ENCODE results near the gene SMARCB1.

The SMARCB1 gene

DNA sequence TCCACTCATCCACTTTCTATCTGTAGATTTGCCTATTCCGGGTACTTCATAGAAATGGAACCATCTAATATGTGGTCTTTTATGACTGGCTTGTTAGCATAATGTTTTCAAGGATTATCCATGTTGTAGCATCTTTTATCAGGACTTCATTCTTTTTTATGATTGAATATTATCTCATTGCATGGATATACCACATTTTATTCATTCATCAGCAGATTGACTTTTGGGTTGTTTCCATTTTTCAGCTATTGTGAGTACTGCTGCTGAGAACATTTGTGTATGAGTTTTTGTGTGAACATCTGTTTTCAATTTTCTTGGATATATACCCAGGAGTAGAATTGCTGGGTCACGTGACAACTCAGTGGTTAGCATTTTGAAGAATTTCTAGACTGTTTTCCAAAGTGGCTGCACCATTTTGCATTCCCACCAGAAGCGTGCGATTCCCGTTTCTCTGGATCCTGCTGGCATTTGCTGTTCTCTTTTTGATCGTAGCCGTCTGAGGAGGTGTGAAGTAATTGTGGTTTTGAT lies 43.1 kb downstream of the SMARCB1 start:
- no peak for DNase-seq (ENCODE audit: low read depth in 4 of 4, low spot score in 1 of 4)

DNA sequence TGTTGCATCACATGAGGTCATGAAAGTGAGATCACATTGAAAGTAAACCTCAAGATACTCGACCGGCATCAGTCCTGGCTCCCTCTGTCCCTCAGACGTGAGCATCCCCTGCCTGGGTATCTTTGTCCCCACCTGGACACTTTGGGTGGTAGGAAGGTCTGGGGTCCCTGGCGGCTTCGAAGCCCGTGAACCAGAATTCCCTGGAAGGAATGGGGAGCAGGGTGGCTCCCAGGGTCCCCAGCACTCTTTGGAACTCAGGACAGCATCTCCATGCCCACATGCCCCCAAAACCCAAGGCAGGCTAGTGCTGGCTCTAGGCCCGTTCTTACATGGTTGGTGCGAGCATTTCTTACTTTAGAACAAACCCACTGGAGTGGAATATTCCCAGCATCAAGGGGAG lies 44.5 kb downstream of the SMARCB1 start:
- no peak for DNase-seq (ENCODE audit: low read depth in 4 of 4, low spot score in 1 of 4)

DNA sequence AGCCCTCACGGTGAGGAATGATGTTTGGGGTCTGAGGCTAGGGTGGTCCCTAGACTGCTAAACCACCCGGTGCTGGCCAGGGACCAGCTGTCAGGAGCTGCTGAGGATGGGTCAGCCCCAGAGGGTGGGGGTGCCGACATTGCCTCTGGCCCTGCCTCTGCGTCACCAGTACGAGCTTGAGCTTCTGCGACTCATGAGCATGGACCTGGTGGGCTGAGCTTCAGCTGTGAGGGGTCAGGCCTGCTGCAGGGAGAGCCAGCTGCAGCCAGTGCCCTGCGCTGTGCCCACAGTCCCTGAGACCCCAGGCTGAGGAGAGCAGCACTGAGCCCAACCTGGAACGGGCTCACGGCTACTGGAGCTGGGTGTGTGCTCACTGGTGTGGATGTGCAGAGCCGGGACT lies 45.0 kb downstream of the SMARCB1 start:
- no peak for DNase-seq (ENCODE audit: low read depth in 4 of 4, low spot score in 1 of 4)

DNA sequence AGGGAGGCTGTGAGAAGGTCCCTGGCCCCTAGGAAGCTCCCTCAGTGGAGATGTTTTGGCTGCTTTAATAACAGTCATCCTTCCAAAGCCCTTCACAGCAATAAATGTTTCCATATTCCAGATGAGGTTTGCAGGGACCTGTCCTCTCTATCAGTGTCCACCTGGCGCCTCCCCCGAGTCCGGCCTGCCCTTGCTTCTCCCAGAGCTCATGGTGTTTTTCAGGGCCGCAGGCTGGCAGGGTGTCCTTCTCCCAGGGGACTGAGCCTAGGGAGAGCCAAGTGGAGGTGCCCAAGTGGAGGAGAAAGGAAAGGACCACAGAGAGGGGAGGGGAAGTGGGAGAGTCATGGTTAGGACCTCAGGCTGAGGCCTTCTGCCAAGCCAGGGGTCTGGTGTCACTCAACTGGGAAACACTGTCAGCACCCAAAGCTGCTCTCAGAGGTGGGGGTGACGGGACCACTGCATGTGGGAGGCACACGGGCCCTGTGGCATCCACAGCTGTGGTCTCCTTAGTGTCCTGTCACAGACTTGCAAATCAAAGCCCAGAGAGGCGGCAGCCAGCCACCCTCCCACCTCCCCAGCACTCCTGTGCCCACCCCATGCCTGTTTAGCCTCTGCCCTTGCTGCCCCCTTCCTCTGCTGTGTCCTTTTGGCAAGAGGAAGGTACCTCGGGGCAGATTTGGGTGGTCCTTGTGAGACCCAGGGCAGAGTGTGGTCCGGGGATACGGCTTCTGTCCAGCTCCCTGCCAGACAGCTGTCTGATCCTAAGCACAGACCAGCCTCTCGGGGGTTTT lies 45.7 kb downstream of the SMARCB1 start:
- no peak for DNase-seq (ENCODE audit: low read depth in 4 of 4, low spot score in 1 of 4)

DNA sequence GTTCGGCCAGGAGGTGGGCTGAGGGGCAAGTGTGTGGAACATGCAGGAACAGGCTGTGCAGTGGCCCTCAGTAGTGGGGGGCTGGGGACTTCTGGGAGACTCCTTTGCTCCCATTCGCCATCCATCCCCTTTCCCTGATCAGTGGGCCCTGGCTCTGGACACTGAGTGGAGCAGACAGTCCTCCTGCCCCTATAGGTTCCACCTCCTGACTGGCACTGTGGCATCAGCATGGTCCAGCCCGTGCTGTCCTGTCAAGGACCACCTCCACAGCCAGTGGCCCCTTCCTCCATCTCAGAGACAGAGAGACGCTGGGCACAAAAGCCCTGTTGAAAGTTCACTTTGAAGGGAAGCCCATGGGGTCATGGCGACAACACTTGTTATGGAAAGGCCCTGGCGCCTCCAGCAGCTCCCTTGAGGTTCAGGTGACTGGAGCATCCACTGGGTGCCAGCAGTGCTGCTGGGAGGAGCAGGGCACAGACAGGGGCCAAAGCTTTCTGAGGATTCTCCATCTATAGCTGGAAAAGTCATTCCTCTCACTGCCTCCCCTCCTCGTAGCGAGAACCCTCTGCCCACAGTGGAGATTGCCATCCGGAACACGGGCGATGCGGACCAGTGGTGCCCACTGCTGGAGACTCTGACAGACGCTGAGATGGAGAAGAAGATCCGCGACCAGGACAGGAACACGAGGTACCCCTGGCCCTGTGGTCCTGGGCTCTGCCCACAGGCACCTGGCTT lies 46.4 kb downstream of the SMARCB1 start:
- no peak for DNase-seq (ENCODE audit: low read depth in 4 of 4, low spot score in 1 of 4)

DNA sequence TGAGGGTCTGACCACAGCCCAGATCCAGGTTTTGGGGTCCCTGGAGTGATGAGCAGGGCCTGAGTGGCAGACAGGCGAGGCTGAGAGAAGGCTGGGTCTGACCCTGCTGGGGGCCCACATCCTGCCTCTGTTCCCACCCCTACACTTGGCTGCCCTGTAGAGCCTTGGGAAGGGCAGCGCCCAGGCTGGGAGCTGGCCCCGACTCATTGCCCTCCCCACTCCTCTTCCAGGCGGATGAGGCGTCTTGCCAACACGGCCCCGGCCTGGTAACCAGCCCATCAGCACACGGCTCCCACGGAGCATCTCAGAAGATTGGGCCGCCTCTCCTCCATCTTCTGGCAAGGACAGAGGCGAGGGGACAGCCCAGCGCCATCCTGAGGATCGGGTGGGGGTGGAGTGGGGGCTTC lies 47.1 kb downstream of the SMARCB1 start:
- no peak for DNase-seq (ENCODE audit: low read depth in 4 of 4, low spot score in 1 of 4)

DNA sequence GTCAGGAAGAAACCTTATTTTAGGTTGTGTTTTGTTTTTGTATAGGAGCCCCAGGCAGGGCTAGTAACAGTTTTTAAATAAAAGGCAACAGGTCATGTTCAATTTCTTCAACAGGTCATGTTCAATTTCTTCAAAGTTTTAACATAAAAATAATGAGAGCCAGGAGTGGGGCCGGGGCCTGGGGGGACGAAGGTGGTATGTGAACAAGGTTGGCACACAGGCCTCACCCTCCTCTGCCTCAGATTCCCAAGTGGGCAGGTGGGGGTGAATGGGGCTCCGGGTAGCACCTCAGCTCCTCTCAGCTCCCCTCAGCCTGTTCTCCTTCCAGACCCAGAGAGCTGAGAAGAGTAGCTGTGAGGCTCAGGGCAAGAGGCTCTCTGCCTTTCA lies 47.6 kb downstream of the SMARCB1 start:
- no peak for DNase-seq (ENCODE audit: low read depth in 4 of 4, low spot score in 1 of 4)

DNA sequence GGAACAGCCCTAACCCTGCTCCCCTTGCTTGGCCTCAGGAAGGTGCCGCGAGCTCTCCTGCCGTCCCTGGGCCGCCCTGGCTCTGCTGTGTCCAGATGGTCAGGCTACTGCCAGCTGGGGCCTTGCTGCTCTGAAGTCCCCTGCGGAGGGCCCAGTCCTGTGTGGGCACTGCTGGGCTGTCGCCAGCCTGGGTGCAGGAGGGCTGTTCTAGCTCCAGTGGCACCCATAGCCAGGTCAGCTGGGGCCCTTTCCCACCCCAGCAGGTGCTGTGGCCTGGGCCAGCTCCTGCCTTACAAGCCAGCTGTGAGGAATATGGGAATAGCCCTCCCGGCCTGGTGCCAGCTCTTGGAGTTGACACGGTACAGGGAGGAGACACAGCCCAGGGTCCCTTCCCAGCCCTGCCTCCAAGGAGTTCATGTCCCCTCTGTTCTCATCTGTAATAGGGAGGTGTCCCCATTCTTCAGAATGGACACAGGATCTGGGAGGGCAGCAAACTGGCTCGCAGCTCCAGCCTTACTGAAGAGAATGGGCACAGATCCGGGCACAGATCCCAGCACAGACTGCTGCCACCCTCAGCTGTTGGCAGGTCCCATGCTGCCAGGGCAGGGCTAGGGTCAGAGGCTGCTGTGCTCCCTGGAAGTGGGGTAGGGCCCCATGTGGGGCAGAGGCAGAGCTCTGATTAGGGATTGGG lies 48.2 kb downstream of the SMARCB1 start:
- DNase-seq (ENCODE audit: low read depth in 4 of 4, low spot score in 1 of 4), result no peak

DNA sequence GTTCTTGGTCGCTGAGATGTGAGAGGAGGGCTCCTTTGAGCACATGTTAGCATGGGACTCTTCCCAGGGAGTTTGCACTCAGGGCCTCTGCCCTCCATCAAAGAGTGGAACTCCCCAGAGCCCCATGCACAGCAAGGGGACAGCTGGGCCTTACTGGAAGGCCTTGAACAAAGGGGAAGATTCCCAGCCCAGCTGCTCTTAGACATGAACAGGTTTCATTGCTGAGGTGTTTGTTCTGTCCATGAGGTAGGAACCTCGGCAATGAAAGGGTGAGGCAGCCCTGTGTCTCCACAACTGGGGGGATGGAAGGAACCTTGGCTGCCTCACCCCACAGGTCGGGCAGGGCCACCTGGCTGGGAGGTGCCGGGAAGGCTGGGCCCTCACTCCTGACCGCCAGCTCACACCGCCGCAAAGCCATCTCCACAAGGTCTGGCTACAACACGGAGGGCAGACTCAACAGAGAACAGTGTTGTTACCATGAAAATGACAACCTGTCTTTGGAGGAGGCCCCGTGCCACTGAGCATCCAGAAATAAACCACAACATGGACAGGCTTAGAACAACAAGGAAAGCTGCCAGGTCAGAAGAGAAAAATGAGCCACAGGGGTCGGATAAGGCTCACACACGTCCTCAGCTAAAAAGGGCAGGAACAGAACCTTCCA lies 48.8 kb downstream of the SMARCB1 start:
- no peak for DNase-seq (ENCODE audit: low read depth in 4 of 4, low spot score in 1 of 4)

DNA sequence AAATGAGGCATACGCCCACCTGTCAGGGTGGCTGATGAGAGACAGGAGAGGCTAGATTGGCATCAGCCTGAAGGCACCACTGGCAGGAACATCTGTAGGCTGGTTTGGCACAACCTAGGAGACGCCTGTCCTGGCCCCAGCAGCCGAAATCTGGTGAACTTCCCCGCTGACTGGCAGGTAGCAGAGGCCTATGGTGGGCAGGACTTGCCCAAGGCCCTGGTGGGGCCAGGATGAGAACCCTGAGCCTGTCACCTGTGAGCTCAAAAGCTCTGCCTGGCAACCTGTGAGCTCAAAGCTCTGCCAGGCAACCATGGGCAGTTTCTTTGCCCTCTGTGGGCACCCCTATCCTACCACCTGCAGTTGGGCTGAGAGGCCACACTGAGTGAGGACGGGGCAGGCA lies 49.5 kb downstream of the SMARCB1 start:
- no peak for DNase-seq (ENCODE audit: low read depth in 4 of 4, low spot score in 1 of 4)

DNA sequence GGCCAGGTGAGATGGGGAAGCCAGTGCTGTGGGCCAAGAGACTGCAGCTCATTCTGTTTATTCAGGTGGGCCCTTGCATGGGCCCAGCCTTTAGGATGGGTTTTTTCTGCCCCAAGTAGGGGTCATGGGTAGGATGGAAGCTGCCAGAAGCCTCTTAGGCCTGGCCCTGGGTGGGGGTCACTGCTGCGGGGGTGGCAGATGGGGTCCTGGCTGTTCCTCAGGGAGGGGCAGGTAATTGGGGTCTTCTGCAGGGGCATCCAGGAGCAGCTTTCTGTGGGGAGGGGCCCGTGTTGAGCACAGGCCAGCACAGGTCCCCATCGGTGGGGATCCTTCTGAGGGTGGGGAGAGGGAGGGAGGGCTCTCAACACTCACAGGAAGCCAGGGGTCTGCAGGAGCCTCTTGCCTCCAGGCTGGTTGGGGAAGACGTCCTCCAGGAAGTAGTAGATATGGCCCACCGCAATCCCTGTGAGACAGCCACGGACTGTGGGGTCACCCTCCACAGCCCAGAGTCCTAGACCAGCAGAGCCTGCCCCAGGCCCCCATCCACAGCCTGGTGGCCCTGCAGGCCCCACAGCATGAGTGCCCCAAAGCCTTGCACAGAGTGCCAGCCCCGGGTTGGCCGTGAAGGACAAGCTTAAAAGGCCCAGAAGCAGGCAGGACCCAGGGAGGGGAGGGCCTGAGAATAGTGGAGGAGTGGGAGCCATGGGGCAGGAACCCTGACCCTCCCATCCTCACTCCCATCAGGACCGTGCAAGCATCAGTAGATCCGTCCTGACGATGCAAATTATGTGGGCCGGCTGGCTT lies 50.1 kb downstream of the SMARCB1 start:
- DNase-seq (ENCODE audit: low read depth in 4 of 4, low spot score in 1 of 4), result no peak

DNA sequence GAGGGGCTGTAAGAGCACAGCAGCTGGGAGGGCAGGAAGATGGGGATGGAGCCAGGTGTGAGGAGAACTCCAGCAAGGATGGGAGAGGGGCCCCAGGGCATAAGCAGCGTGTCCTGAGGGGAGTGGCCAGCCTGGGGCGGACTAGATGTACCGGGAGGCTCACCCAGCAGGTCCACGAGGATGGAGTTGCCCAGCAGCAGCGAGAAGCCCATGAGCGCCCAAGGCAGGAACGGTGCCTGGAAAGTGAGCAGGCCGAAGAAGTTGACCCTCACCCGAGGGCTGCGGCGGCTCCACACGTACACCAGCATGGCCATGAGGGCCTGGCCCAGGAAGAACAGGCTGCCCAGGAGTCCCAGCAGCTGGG lies 50.7 kb downstream of the SMARCB1 start:
- DNase-seq (ENCODE audit: low read depth in 4 of 4, low spot score in 1 of 4), result no peak

DNA sequence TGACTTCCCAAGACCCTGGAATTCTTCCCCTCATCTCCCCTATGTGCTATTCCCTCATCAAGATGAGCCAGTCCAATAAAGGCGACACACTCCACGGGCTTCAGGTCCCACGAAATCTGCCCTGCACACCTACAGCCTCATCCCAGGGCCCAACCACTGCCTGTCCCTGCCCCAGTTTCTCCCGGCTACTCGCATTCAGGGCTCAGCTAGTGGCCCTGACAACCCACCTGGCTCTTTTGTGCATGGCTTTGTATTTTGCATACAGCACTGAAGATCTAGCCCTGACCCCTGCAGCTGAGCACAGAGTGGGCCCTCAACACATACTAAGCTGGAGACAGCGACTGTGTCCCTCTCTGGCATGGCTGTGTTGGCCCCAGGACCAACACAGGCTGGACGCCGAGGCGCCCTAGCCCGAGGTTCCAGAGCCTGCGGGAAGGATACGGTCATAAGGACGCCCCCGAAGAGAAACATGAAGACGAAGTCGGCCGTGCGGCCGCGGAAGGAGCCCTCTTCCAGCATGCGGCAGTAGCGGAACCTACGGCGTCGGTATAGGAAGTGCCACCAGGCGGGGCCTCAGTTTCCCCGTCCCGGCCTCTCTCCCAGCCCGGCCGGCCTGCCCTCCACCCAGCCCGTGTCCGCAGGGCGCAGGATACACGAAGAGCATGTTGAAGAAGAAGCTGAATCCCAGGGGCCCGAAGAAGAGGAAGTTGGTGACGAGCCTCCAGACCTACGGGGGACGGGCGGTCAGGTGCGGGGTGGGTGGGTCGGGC lies 51.3 kb downstream of the SMARCB1 start:
- DNase-seq (ENCODE audit: low read depth in 4 of 4, low spot score in 1 of 4), result no peak

DNA sequence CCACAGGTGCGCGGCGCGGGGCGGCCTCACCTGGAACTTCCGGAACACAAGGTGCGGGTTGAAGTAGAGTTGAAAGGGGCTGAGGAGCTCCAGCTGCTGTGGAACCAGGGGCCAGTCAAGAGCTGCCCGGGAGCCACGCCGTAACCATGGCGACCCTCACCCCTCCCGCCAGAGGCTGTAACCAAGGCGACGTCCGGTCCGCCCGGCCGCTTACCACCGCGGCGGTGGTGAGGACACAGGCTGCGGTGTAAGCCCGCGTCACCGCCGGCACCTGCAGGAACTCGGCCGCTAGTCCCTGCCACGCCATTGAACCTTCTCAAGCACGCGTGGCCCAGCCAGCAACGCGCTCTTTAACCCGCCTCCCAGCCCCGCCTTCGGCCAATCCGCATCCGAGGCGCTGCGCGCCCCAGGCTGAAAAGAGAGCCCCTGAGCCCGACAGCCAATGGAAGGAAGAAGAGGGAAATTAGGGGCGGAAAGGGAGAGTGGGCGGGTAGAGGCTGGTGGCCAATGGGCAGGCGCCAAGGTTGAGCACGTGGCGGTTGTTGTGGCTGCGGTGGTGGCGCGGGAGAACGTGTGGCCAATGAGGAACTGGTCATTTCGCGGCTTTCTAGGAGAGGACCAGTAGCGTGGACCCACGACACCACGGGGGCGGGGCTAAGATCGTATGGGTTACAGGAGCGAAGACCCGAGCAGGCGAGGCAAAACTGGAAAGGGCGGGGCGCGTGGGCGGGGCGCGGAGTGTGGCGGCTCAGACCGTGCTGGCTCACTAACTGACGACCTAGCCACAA lies 52.1 kb downstream of the SMARCB1 start, which contains the start of gene DERL3:
Gene DERL3, minus strand, starts transcription at position 326 of the 788 bp plus-strand sequence. Its CDS starts 19 bp downstream, at position 307.
- DNase-seq (ENCODE audit: low read depth in 4 of 4, low spot score in 1 of 4), result peak; percentile 91 to 96 (median 94)

DNA sequence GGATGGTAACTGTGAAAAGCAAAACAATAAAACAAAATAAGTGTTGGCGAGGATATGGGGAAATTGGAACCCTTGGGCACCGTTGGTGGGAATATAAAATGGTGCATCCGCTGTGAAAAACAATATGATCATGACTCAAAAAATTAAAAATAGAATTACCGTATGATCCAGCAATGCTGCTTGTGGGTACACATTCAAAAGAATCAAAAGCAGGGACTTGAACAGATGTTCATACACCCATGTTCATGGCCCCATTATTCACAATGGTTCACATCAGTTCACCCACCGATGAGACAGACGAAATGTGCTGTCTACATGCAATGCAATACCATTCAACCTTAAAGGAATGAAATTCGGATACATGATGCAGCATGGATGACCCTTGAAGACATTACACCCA lies 53.3 kb downstream of the SMARCB1 start:
- DNase-seq (ENCODE audit: low read depth in 4 of 4, low spot score in 1 of 4), result no peak

DNA sequence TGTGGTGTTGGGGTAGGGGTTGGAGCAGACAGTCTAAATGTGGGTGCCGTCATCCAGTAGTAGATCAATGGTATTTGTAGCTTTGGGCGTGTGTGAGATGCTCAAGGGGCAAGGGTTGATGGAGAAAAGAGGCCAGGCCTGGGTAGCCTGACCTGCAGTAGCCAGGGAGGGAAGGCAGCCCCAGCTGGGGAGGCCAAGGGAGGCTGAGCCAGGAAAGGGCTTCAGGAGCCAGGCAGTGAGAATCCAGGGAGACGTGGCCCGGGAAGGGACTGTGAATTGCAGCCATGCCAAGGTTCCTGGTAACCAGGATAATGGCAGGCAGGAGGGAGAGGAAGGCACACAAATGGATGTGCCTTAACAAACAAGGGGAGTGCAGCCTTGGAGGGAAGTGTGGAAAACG lies 54.5 kb downstream of the SMARCB1 start:
- DNase-seq (ENCODE audit: low read depth in 4 of 4, low spot score in 1 of 4), result no peak

DNA sequence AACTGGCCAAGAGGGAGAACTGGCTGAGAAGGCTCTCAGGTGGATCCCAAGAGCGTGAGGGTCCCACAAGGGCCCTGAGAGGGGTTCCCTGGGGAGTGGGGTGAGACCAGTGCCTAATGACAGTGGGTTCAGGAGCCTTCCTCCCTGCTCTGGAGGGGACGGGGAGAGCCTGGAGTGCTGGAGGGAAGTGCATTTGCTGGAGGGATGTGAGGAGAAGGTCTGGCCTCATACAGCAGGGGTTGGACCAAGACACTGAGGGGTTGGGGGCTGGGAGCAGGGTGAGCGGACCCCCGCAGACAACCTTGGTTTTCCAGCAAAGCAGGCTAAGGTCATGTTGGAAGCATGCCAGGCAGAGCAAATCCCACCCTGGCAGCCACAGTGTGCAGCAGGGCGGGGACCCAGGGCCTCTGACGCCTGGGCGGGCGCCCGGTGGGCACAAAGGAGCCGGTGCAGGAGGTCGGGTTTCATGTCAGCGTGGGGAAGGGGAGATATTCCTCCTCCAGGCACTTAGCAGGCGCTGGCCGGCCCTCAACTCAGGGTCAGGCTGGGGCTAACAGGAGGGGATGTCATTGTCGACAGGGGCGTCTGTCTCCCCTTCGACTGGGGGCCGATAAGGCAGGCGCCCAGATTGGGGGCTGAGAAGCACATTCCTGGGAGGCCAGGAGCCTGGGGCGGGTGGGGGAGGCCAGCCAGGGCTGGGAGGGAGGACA lies 55.1 kb downstream of the SMARCB1 start:
- DNase-seq (ENCODE audit: low read depth in 4 of 4, low spot score in 1 of 4), result no peak

DNA sequence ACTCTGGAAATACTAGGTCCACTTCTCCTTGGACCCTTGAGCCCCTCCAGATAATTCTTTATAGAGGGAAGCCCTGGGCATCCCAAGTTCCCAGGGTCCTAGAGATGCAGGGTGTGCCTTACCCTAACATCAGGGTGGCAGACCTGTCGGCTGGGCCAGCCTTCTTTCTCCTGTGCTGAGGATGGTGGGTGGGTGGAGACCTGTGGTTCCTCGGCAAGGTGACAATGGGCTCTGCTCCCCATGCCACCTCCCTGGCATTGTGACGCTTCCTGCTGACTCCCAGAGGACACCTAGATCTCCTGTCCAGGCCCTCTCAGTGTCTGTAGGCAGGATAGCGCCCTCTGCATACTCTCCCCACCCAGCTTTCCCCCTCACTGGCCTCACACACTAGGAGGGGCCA lies 55.8 kb downstream of the SMARCB1 start:
- DNase-seq (ENCODE audit: low read depth in 4 of 4, low spot score in 1 of 4), result no peak
